Hematopoietic multipotent progenitor cell treated with erythropoietin and hydrocortisone succinate and interleukin-3 and kit ligand, for 4 days (in vitro differentiated cells): ENCODE measurements around the gene GCKR.

ENCODE experiments used
- DNase-seq: peaks from one replicate; pipeline ENCODE4 v3.0.0-alpha.2; 2015

GCKR gene, protein sequence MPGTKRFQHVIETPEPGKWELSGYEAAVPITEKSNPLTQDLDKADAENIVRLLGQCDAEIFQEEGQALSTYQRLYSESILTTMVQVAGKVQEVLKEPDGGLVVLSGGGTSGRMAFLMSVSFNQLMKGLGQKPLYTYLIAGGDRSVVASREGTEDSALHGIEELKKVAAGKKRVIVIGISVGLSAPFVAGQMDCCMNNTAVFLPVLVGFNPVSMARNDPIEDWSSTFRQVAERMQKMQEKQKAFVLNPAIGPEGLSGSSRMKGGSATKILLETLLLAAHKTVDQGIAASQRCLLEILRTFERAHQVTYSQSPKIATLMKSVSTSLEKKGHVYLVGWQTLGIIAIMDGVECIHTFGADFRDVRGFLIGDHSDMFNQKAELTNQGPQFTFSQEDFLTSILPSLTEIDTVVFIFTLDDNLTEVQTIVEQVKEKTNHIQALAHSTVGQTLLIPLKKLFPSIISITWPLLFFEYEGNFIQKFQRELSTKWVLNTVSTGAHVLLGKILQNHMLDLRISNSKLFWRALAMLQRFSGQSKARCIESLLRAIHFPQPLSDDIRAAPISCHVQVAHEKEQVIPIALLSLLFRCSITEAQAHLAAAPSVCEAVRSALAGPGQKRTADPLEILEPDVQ

DNA sequence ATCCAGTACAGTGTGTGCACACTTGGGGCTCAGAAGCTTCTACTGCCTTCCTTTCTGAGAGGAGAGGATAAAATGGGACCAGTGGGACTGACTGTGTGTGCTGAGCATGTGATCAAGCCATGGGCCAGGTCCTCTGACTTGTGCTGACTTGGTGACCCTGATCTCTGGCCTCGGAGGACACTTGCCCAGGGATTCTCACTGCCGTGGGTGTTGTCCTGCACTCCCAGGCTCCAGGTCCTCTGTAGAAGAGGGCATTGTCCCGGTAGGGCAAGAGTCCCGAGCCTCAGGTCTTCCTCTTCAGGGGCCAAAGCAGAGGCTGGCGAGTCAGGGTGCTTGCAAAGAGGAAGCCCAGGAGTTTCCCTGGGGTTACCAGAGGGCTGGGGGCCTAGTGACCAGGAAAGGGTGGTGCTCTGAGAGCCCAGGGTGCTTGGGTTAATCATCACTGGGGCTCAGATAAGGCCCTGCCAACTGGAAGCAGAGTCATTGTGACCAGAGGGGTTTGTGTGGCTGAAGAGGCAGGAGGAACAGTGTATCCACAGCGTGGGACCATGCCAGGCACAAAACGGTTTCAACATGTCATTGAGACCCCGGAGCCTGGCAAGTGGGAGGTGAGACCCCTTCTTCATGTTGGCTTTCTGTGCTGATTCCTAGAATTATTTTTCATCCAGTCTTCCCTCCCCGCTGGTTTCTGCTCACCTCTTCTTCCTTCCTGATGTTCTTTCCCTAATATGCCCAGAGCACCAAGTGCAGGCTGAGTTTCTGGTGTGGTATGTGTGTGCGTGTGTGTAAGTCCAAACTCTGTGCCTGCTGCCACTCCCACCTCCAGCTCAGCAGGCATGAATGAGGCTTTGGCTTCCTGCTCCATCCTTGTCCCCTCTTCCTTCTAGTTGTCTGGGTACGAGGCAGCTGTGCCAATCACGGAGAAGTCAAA is at the start of gene GCKR:
Gene GCKR (plus strand): TSS at position 483 of the 931 bp plus-strand sequence. CDS start 66 bp downstream, at position 549.
- DNase-seq, result peak; percentile 72

GRCh38 chr2:27448381-27448780 is 48.3 kb upstream of the GCKR start:
- DNase-seq, result no peak

DNA sequence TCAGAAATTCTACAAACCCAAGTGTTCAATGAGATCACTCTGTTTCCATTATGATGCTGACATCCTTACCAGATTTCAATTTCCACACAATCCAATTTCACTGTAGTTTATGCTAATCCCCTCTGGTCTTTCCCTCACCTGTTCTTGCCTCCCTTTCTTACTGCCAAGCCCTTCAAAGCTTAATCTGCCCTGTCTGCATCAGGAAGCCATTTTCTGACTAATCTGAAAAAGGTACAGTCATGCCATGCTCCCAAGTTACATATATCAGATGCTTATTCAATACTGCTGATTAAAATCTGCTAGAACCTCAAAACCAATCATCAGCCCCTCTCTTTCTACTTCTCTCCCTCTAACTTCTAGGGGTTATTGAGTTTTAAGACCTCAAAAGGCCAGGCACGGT is 45.5 kb upstream of the GCKR start:
- DNase-seq, result no peak

DNA sequence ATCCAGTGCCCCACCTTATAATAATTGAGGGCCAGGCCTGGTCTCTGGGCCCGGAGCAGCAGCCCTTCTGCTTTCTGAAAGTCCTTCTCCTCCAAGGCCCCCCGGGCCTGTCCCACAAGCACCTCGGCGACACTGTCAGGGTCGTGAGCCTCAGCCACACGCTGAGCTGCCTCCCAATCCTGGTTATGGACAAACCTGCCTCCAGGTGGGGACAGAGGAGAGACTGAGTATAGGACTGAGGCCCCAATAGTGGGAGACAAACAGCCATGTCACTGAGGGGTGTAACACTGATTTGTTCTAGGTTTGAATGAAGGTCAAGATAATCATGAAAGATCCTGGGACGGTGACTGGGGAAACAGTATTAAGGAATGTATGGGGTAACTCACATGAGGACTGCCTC is 42.7 kb upstream of the GCKR start:
- no peak for DNase-seq

GRCh38 chr2:27461118-27461517 is 35.5 kb upstream of the GCKR start:
- DNase-seq, result peak; percentile 91

DNA sequence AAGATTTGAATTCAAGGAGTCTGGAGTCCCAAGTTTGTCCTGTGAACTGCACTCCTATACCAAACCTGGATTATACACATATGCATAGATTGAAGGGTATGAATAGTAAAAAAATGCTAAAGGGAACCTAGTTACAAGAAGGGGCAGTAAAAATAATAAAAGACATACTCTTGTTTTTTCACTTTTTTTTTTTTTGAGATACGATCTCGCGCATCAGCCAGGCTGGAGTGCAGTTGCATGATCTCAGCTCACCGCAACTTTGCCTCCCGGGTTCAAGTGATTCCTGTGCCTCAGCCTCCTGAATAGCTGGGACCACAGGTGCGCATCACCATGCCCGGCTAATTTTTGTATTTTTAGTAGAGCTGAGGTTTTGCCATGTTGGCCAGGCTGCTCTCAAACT is 32.2 kb upstream of the GCKR start:
- DNase-seq, result no peak

- DNase-seq, result no peak
Measured at GRCh38 chr2:27471961-27472360, 24.7 kb upstream of the GCKR start.

DNA sequence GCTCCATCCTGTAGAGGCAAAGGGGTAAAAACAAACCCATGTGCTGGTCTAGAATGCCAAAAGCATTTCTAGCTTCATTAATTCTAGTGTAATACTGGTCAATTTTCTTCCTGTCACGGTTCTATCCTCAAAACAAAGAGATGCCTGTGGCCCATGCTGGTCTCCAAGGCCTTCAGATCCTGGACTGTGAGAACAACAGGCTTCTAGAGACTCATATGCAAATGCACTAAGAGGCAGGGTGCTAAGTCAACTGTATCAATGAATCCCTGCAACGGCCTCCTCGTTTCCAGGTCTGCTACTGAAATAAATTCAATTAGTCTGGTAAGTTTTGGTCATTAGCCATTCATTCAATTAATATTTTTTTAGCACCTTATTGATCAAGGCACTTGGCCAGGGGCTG is 11.1 kb upstream of the GCKR start:
- no peak for DNase-seq

- DNase-seq, result peak; percentile 71
Measured at GRCh38 chr2:27489118-27489497, 7.5 kb upstream of the GCKR start.

DNA sequence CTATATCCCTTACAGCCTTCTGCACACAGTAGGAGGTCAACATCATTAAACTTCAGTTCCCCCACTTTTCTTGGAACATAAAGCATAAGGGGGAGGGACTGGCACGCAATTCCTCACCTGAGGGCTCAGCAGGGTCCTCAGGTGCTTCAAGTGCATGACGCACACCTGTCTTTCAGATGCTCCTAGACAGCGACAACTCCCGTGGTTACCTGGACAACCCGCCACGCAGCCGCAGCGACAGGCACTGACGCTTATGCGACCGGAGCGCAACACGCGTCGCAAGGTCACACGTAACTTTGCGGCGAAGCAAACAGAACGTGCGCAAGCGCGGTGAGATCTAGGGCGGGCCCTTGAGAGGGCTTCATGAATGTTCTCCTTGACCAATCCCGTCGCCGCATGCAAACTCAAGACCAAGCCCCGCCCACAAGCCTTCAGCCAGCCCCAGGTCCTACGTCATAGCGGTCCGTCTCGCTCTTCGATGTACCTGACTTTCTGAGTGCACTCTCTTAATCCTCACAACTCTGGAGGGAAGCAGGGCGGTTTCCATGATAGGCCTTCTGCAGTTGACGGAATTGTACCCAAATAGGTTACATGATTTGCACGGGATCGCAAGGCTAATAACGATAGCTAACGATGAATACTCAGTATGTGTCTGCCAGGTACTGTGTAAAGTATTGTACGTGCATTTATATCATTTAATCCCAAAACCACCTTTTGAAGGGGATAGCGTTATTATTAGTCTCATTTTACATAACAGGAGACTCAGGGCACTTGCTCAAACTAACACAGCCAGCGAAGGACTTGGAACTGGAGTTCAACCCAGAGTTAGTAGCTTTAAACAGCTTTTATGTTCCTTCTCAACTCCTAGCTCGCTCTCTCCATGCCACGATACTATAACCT is 6.9 kb upstream of the GCKR start, which contains the start of gene IFT172:
Gene IFT172 (minus strand): TSS at position 246 of the 900 bp plus-strand sequence. CDS start 90 bp downstream, at position 156.
- peak; percentile 100 for DNase-seq

GRCh38 chr2:27492557-27492956 is 4.1 kb upstream of the GCKR start:
- no peak for DNase-seq

- DNase-seq, result no peak
Measured at GRCh38 chr2:27493948-27494283, 2.7 kb upstream of the GCKR start.

DNA sequence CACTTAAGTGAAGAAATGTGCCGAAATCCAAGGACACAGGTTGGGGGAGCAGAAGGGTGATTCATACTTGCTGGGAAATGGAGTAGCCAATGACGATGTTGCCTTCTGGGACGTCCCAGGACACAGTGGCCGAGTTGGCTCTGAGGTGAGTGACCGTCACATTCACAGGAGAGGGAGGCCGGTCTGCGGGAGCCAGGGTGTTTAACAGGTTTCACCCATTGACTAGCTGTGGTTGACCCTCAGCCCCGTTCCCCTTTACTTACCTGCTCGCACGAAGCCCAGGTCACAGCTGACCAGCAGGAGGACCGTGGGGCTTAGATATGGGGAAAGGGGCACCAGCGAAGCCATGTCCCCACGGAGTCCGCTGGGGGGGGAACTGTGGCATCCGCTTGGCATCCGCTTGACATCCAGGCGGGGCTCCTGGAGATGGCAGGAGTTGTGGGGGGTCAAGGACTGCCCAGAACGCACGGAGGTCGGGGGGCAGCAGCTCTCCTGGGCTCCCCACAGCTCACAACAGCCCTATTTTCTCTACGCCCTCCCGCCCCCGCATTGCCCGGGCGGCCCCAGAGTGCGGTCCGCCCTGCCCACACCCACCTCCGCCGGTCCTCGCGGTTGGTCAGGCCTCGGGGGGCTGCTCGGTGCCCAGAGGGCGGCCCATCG is 2.2 kb upstream of the GCKR start:
- peak; percentile 8 for DNase-seq

GRCh38 chr2:27494944-27495554 is 1.6 kb upstream of the GCKR start, which contains the start of gene FNDC4:
FNDC4 (minus strand) TSS chr2:27495200; CDS start chr2:27494679, 521 bp downstream.
- DNase-seq, result peak; percentile 23

- no peak for DNase-seq
Measured at GRCh38 chr2:27495840-27496356, 741 bp upstream of the GCKR start.

DNA sequence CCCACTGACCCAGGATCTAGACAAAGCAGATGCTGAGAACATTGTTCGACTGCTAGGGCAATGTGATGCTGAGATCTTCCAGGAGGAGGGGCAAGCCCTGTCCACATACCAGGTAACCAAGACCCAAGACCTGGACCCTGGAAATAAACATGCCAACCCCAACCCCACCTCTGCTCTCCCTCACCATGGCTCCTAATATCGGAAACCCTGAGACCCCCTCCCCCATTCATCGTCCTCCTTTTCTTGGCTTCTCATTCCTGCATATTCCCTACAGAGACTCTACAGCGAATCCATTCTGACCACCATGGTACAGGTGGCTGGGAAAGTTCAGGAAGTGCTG is 619 bp downstream of the GCKR start:
- no peak for DNase-seq

GRCh38 chr2:27498975-27499374 is 2.3 kb downstream of the GCKR start:
- no peak for DNase-seq

DNA sequence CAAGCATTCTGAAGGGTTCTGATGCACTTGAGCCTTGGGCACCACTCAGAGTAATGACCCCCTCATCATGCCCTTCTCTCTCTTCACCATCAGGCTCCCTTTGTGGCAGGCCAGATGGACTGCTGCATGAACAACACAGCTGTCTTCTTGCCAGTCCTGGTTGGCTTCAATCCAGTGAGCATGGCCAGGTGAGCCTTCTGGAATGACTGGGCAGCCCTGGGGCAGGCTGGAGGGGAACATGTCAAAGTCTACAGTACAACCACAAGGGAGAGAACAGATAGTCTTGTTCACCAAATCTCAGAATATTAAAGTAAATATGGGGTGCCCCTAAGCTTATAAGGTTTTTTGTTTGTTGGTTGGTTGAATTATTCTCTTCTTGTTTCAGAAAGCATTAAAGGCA is 4.4 kb downstream of the GCKR start:
- no peak for DNase-seq

- no peak for DNase-seq
Measured at GRCh38 chr2:27502142-27502541, 5.5 kb downstream of the GCKR start.

DNA sequence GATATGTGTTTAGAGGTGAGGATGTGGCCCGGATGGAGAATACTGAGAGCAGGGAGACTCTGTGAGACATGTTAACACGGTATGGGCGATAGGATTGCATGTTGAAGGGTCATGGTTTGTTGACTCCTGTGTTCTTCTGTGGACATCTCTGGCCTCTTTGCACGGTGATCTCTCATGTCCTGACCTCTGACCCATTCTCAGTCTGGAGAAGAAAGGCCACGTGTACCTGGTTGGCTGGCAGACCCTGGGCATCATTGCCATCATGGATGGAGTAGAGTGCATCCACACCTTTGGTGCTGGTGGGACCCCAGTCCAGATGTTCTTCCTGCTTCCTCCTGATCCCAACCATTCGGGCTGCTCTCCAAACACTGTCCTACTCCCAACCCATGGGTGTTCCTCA is 9.9 kb downstream of the GCKR start:
- no peak for DNase-seq

DNA sequence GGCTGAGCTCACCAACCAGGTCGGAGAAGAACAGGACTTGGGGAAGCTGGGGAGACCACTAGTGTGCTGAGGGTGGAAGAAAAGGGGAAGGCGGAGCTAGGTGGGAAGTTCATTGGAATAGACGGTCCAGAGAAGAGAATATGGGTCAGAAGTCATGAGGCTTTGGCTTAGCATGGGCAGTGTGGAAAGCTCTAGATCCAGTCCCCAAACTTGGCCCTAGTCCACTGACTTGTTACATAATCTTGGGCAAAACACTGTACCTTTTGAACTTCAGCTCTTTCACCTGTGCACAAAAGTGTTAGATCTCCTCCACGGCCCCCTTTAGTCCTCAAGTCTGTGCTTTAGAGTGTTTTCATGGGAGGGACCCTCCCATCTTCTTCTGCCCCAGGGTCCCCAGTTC is 10.7 kb downstream of the GCKR start:
- no peak for DNase-seq
